Measurements from ENCODE around the gene PRKCH.

PRKCH gene

DNA sequence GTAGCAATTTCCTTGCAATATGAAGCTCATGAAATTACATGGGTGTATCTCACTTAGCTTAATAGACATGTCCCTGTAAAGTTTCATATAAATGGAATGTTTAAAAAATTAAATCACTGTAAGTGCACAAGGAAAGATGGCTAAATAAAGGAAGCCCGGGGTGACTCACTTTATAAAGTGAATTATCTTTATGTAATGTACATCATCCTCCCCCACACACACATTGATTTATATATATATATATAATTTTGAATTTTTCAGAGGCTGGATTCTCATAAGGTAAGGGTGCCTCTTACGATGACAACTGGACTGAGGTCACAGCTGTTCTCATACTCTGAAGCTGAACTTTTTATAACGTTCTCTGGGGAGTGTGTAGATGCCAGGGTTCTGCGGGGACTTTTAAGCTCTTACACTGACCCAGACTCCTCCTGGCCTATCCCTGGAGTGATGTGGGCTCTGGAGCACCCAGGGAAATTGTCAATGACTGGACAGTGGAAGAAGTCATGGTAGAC is 265.2 kb downstream of the PRKCH start:
- Histone ChIP-seq H3K36me3 (ENCODE audit: low read length) (no peaks in the 10 kb centered on the region), H3K27me3 (ENCODE audit: low read length) (no peaks in the 10 kb centered on the region), H3K9ac (ENCODE audit: low read length) (no peak overlapping the region), H3K79me2 (ENCODE audit: insufficient read depth, low read length) (no peaks in the 10 kb centered on the region), H3F3A (ENCODE audit: insufficient read depth) (no peaks in the 10 kb centered on the region), H4K20me1 (ENCODE audit: low read depth, low read length) (no peaks in the 10 kb centered on the region), H2AFZ (ENCODE audit: low read depth, low read length, severe bottlenecking) (no peak overlapping the region), H3K4me3 (ENCODE audit: insufficient read depth, low read length, poor library complexity, severe bottlenecking) (no peak overlapping the region), H3K27ac (ENCODE audit: low read depth, low read length) (no peak overlapping the region), H3K4me2 (ENCODE audit: low read depth, low read length, poor library complexity, severe bottlenecking) (no peak overlapping the region), H3K9me3 (ENCODE audit: insufficient read depth, low read length) (no peaks in the 10 kb centered on the region), H3K9me2 (replicated peaks; ENCODE audit: insufficient read depth, low read length) (no peaks in the 10 kb centered on the region)
- no peak for TF ChIP-seq EZH2phosphoT487 (conservative IDR thresholded peaks at IDR 0.05; ENCODE audit: low read length)
- TF ChIP-seq, protein P1, sequence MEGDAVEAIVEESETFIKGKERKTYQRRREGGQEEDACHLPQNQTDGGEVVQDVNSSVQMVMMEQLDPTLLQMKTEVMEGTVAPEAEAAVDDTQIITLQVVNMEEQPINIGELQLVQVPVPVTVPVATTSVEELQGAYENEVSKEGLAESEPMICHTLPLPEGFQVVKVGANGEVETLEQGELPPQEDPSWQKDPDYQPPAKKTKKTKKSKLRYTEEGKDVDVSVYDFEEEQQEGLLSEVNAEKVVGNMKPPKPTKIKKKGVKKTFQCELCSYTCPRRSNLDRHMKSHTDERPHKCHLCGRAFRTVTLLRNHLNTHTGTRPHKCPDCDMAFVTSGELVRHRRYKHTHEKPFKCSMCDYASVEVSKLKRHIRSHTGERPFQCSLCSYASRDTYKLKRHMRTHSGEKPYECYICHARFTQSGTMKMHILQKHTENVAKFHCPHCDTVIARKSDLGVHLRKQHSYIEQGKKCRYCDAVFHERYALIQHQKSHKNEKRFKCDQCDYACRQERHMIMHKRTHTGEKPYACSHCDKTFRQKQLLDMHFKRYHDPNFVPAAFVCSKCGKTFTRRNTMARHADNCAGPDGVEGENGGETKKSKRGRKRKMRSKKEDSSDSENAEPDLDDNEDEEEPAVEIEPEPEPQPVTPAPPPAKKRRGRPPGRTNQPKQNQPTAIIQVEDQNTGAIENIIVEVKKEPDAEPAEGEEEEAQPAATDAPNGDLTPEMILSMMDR (IDR thresholded peaks at IDR 0.05; ENCODE audit: insufficient read depth, low read length, poor library complexity, severe bottlenecking), result no peak

DNA sequence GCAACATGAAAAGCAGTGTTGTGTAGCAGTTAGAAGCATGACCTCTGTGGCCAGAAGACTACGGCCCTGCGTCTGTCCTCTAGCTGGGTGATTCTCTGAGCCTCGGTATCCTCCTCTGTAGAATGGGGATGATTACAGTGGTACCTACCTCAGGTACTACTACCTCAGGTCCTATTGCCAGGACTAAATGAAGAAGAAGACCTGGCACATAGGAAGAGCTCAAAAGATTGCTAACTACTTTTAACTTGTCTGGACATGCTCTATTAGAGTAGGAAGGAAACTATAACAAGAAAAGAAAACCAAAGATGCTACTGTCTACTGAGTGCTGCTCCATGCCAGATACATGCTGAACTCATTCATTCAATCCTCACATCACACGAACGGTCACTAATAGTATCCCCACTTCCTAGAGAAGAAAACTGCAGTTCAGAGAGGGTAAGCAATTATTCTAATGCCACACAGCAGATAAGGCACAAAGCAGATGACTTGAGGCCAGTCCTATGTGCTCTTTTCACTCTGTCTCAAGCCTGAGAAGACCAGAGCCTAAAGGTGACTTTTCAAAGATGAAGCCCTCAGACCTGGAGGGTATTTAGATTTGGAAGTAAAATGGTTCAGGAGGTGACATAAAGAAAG is 265.8 kb downstream of the PRKCH start:
- H3K36me3 ChIP-seq (ENCODE audit: low read length), result no peaks in the 10 kb centered on the region
- H3K79me2 ChIP-seq (ENCODE audit: insufficient read depth, low read length), result no peaks in the 10 kb centered on the region
- no peak overlapping the region for H3K4me2 ChIP-seq (ENCODE audit: low read depth, low read length, poor library complexity, severe bottlenecking)
- H3K9me2 ChIP-seq (replicated peaks; ENCODE audit: insufficient read depth, low read length), result no peaks in the 10 kb centered on the region
- H3F3A ChIP-seq (ENCODE audit: insufficient read depth), result no peaks in the 10 kb centered on the region
- H3K4me3 ChIP-seq (ENCODE audit: insufficient read depth, low read length, poor library complexity, severe bottlenecking), result no peak overlapping the region
- no peak overlapping the region for H2AFZ ChIP-seq (ENCODE audit: low read depth, low read length, severe bottlenecking)
- no peak overlapping the region for H3K27ac ChIP-seq (ENCODE audit: low read depth, low read length)
- H3K9me3 ChIP-seq (ENCODE audit: insufficient read depth, low read length), result no peaks in the 10 kb centered on the region
- no peak for TF ChIP-seq EZH2phosphoT487 (conservative IDR thresholded peaks at IDR 0.05; ENCODE audit: low read length)
- TF ChIP-seq, protein P1 (IDR thresholded peaks at IDR 0.05; ENCODE audit: insufficient read depth, low read length, poor library complexity, severe bottlenecking), result no peak
- H4K20me1 ChIP-seq (ENCODE audit: low read depth, low read length), result no peaks in the 10 kb centered on the region
- H3K9ac ChIP-seq (ENCODE audit: low read length), result no peak overlapping the region
- no peaks in the 10 kb centered on the region for H3K27me3 ChIP-seq (ENCODE audit: low read length)

DNA sequence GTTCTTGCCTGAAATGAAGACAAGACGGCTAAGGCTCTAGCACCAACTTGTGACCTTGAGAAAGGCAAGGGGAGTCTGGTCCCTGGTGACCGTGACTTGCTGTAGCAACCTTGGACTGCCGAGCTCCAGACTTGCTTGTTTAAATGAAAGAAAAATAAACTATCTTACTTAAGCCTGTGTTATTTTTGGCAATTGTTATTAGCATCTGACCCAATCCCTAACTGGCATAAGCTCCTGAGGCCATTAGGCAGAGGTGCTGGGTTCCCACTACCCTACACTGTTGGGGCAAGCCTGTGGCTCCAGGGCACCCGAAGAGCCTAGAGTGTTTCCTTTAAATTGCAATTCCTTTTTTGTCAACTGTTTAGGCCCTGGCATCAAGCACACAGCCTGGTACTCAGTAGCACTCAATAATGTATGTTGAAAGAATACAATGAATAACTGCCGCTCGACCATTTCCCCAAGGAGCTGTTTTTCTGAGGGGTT is 267.1 kb downstream of the PRKCH start:
- H3F3A ChIP-seq (ENCODE audit: insufficient read depth), result no peaks in the 10 kb centered on the region
- H3K4me2 ChIP-seq (ENCODE audit: low read depth, low read length, poor library complexity, severe bottlenecking), result no peak overlapping the region
- no peaks in the 10 kb centered on the region for H3K36me3 ChIP-seq (ENCODE audit: low read length)
- TF ChIP-seq EZH2phosphoT487 (conservative IDR thresholded peaks at IDR 0.05; ENCODE audit: low read length), result no peak
- H3K9ac ChIP-seq (ENCODE audit: low read length), result no peak overlapping the region
- no peaks in the 10 kb centered on the region for H3K9me2 ChIP-seq (replicated peaks; ENCODE audit: insufficient read depth, low read length)
- no peak overlapping the region for H3K4me3 ChIP-seq (ENCODE audit: insufficient read depth, low read length, poor library complexity, severe bottlenecking)
- H3K27ac ChIP-seq (ENCODE audit: low read depth, low read length), result no peak overlapping the region
- no peaks in the 10 kb centered on the region for H3K9me3 ChIP-seq (ENCODE audit: insufficient read depth, low read length)
- H2AFZ ChIP-seq (ENCODE audit: low read depth, low read length, severe bottlenecking), result no peak overlapping the region
- H4K20me1 ChIP-seq (ENCODE audit: low read depth, low read length), result no peaks in the 10 kb centered on the region
- H3K79me2 ChIP-seq (ENCODE audit: insufficient read depth, low read length), result no peaks in the 10 kb centered on the region
- no peaks in the 10 kb centered on the region for H3K27me3 ChIP-seq (ENCODE audit: low read length)

Data from SU-DHL-6 (cell line).